AG04449 (cell line): ENCODE data around the gene RAD51B.

Experiments
- CTCF ChIA-PET: fragments of 350-600 bp; formaldehyde crosslinking; extraction: SDS; loops from one replicate; lab custom pipeline; 2021; ENCODE audit warnings: antibody characterized with exemption; lab: Yijun Ruan, JAX
- POLR2A ChIA-PET: fragments of 400-600, 350-600 bp; formaldehyde crosslinking; extraction: SDS; loops from one replicate; lab custom pipeline; 2020; ENCODE audit warnings: antibody characterized with exemption, inconsistent platforms; lab: Yijun Ruan, JAX
- DNase-seq: peaks from one replicate; pipeline ENCODE4 v3.0.0-alpha.2; 2010; ENCODE audit warnings: low read depth, low spot score
- H3K4me3 ChIP-seq: 2 replicates; pipeline ENCODE4 v1.5.1; 2011; ENCODE audit warnings: low read depth, mild to moderate bottlenecking, control low read depth, low read length
- CTCF ChIP-seq: IDR thresholded peaks from one replicate; pipeline ENCODE4 v1.5.1; 2011; ENCODE audit warnings: mild to moderate bottlenecking, moderate library complexity, low read length, control low read depth, inconsistent platforms; ENCODE audit not compliant: insufficient read depth; ENCODE audit errors: missing control alignments

The RAD51B gene

GRCh38 chr14:68547305-68548193 lies 728.0 kb downstream of the RAD51B start:
- no peak overlapping the region for H3K4me3 ChIP-seq
- no peak for TF ChIP-seq CTCF
- DNase-seq, result peak; percentile 70
- ChIA-PET CTCF (interaction anchor here (0.7 to 1.8 kb wide), 4 partner anchors 173 to 298 kb away, joined by 4 to 7 read pairs (median 4); no protein-coding TSS in a partner anchor), POLR2A (interaction anchor here (0.7 to 2.3 kb wide), 10 partner anchors 12 to 298 kb away, joined by 3 to 11 read pairs (median 4); partner anchors contain the start of gene ZFP36L1)

GRCh38 chr14:68548194-68549076 lies 728.9 kb downstream of the RAD51B start:
- TF ChIP-seq CTCF, result no peak
- DNase-seq, result peak; percentile 95
- H3K4me3 ChIP-seq, result no peak overlapping the region
- POLR2A ChIA-PET, result interaction anchor here (0.5 to 2.0 kb wide), 7 partner anchors 139 to 299 kb away, joined by 3 to 9 read pairs (median 3); no protein-coding TSS in a partner anchor
- CTCF ChIA-PET, result interaction anchor here (0.6 to 1.8 kb wide), 4 partner anchors 14 to 301 kb away, joined by 3 to 4 read pairs (median 3); no protein-coding TSS in a partner anchor

GRCh38 chr14:68550338-68550715 lies 730.7 kb downstream of the RAD51B start:
- ChIA-PET CTCF (interaction anchor here (1.8 kb wide), 1 partner anchor 37 kb away, joined by 3 read pairs; no protein-coding TSS in a partner anchor), POLR2A (no interaction called here)
- no peak overlapping the region for H3K4me3 ChIP-seq
- TF ChIP-seq CTCF, result no peak
- no peak for DNase-seq

GRCh38 chr14:68551045-68551683 lies 731.6 kb downstream of the RAD51B start:
- POLR2A ChIA-PET, result no interaction called here
- no peak overlapping the region for H3K4me3 ChIP-seq
- no peak for TF ChIP-seq CTCF
- CTCF ChIA-PET, result interaction anchor here (0.5 kb wide), 1 partner anchor 221 kb away, joined by 5 read pairs; no protein-coding TSS in a partner anchor
- DNase-seq, result no peak

- H3K4me3 ChIP-seq, result no peak overlapping the region
- no peak for TF ChIP-seq CTCF
- POLR2A ChIA-PET, result no interaction called here
- CTCF ChIA-PET, result no interaction called here
- no peak for DNase-seq
Measured at GRCh38 chr14:68552075-68552474, 732.5 kb downstream of the RAD51B start.
